ENCODE results near the gene CCDC142. TPM values are rescaled to one million over a fixed set of nuclear protein-coding genes. Genes with fewer than 3 reads are reported as not detected.
A peak's percentile ranks its signal among the peaks of the same experiment; 100 is the strongest.

CCDC142 gene
- total and polyA plus RNA-seq, 10 of the 15 experiments (the other 5 are each of a cell fraction or from before 2014, with no cell fraction given): 0.93 to 16.9 (median 9.0) TPM

DNA sequence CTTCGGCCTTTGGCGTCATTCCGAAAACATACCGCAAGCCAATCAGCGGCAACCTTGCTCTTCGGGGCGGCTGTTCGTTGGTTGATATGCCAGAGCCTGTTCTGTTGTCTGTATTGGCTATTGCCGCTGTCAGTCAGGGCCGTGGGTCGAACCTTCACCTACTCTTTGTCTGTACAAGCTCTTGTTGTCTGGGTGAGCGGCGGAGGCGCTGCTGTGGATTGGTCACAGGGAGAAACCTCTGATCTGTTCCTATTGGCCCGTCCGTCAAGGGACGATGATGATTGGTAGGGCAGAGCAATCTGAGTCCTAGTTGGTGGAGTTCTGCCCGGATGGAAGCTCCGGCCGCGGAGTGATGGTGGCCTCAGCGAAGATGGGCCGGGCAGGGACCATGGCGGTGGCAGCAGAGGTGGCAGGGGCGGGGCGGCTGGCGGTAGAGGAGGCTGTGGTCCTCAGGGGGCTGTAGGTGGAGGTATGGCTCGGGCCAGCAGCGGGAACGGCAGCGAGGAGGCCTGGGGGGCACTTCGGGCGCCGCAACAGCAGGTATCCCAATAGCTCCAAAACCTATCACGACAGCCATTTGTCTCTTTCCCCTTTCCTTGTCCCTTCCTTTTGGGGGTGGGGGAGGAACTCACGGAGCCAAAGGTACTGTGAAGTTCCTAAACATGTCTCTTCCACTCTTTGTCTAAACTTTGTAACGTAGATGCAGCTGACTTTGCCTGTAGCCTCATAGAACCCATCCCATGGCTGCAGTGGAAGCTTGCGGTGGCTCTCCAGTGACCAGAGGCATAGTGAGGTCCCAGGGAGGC, 24.5 kb downstream of the CCDC142 start, which contains the start of gene WBP1 (continued):
- TF ChIP-seq, protein P1, sequence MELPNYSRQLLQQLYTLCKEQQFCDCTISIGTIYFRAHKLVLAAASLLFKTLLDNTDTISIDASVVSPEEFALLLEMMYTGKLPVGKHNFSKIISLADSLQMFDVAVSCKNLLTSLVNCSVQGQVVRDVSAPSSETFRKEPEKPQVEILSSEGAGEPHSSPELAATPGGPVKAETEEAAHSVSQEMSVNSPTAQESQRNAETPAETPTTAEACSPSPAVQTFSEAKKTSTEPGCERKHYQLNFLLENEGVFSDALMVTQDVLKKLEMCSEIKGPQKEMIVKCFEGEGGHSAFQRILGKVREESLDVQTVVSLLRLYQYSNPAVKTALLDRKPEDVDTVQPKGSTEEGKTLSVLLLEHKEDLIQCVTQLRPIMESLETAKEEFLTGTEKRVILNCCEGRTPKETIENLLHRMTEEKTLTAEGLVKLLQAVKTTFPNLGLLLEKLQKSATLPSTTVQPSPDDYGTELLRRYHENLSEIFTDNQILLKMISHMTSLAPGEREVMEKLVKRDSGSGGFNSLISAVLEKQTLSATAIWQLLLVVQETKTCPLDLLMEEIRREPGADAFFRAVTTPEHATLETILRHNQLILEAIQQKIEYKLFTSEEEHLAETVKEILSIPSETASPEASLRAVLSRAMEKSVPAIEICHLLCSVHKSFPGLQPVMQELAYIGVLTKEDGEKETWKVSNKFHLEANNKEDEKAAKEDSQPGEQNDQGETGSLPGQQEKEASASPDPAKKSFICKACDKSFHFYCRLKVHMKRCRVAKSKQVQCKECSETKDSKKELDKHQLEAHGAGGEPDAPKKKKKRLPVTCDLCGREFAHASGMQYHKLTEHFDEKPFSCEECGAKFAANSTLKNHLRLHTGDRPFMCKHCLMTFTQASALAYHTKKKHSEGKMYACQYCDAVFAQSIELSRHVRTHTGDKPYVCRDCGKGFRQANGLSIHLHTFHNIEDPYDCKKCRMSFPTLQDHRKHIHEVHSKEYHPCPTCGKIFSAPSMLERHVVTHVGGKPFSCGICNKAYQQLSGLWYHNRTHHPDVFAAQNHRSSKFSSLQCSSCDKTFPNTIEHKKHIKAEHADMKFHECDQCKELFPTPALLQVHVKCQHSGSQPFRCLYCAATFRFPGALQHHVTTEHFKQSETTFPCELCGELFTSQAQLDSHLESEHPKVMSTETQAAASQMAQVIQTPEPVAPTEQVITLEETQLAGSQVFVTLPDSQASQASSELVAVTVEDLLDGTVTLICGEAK (IDR thresholded peaks at IDR 0.05; ENCODE audit: borderline replicate concordance): peak; percentile 74
- TF ChIP-seq YBX1 (IDR thresholded peaks at IDR 0.05) (no peak), FOXM1 (IDR thresholded peaks at IDR 0.05; ENCODE audit: low read depth, low read length) (peak; percentile 56; the same call in 1 of the 2 replicates), SIX5 (IDR thresholded peaks at IDR 0.05; ENCODE audit: low read depth, low read length, severe bottlenecking) (no peak), SMAD1 (IDR thresholded peaks at IDR 0.05; ENCODE audit: low read depth, partially characterized antibody) (no peak), MYB (IDR thresholded peaks at IDR 0.05; ENCODE audit: borderline replicate concordance, low read depth, low read length) (no peak), DPF2 (IDR thresholded peaks at IDR 0.05) (peak; percentile 97), RUNX3 (IDR thresholded peaks at IDR 0.05; ENCODE audit: low read length) (no peak; the same call in 1 of the 2 replicates), ZNF207 (IDR thresholded peaks at IDR 0.05; ENCODE audit: borderline replicate concordance) (no peak), ZSCAN29 (IDR thresholded peaks at IDR 0.05) (no peak), SIN3A (IDR thresholded peaks at IDR 0.05; ENCODE audit: low read depth, low read length) (no peak), JUNB (IDR thresholded peaks at IDR 0.05) (no peak), ETV6 (conservative IDR thresholded peaks at IDR 0.05 in 1 of 2, IDR thresholded peaks at IDR 0.05 in 1 of 2; ENCODE audit: borderline replicate concordance in 1 of 2, low read depth in 1 of 2) (no peak), MTA3 (IDR thresholded peaks at IDR 0.05; ENCODE audit: borderline replicate concordance, low read length) (0 out of 2 replicates have a peak, but pooled peaks have one; percentile 8), HDAC6 (IDR thresholded peaks at IDR 0.05; ENCODE audit: unreplicated experiment) (no peak), IKZF1 (conservative IDR thresholded peaks at IDR 0.05) (peak; percentile 77), BCL11A (IDR thresholded peaks at IDR 0.05; ENCODE audit: low read depth, low read length) (no peak), SUZ12 (IDR thresholded peaks at IDR 0.05; ENCODE audit: unreplicated experiment) (no peak), POLR2AphosphoS5 (IDR thresholded peaks at IDR 0.05; ENCODE audit: low read length) (no peak; the same call in 1 of the 2 replicates), TARDBP (IDR thresholded peaks at IDR 0.05; ENCODE audit: borderline replicate concordance) (0 out of 2 replicates have a peak, but pooled peaks have one; percentile 43), RFX5 (IDR thresholded peaks at IDR 0.05; ENCODE audit: low read depth, low read length) (peak; percentile 89), MTA2 (IDR thresholded peaks at IDR 0.05; ENCODE audit: low read depth) (no peak), CHD2 (IDR thresholded peaks at IDR 0.05; ENCODE audit: borderline replicate concordance, low read depth, low read length) (peak; percentile 96), EED (IDR thresholded peaks at IDR 0.05; ENCODE audit: low read depth) (no peak)
- TF ChIP-seq, protein P2, sequence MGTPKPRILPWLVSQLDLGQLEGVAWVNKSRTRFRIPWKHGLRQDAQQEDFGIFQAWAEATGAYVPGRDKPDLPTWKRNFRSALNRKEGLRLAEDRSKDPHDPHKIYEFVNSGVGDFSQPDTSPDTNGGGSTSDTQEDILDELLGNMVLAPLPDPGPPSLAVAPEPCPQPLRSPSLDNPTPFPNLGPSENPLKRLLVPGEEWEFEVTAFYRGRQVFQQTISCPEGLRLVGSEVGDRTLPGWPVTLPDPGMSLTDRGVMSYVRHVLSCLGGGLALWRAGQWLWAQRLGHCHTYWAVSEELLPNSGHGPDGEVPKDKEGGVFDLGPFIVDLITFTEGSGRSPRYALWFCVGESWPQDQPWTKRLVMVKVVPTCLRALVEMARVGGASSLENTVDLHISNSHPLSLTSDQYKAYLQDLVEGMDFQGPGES (IDR thresholded peaks at IDR 0.05): peak; percentile 96
- TF ChIP-seq, protein P3, sequence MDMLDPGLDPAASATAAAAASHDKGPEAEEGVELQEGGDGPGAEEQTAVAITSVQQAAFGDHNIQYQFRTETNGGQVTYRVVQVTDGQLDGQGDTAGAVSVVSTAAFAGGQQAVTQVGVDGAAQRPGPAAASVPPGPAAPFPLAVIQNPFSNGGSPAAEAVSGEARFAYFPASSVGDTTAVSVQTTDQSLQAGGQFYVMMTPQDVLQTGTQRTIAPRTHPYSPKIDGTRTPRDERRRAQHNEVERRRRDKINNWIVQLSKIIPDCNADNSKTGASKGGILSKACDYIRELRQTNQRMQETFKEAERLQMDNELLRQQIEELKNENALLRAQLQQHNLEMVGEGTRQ (IDR thresholded peaks at IDR 0.05; ENCODE audit: borderline replicate concordance, low read depth, low read length): no peak

Measured in GM12878 (cell line).